H1 (cell line): ENCODE results near the gene ARSA. TPM values are rescaled to one million over a fixed set of nuclear protein-coding genes. Genes with fewer than 3 reads are reported as not detected.
A peak's percentile ranks its signal among the peaks of the same experiment; 100 is the strongest.

Experiments used
- CTCF ChIA-PET: fragments of 300-600 bp; sonication (Branson Sonifier 250); formaldehyde crosslinking; loops from one replicate; lab custom pipeline; 2021; ENCODE audit not compliant: partially characterized antibody; lab: Charles Lee
- POLR2A ChIA-PET: fragments of 300-600 bp; sonication (Branson Sonifier 250); formaldehyde crosslinking; loops from one replicate; lab custom pipeline; 2021; ENCODE audit warnings: inconsistent platforms; ENCODE audit not compliant: partially characterized antibody; lab: Charles Lee
- DNase-seq, 2 experiments: peaks; one replicate each; pipeline versions ENCODE4 v3.0.0 to v3.0.0-alpha.2; 2010 to 2022; ENCODE audit warnings: low spot score in 2 of 2, low read depth in 1 of 2, mixed read lengths in 1 of 2
- FAIRE-seq: peaks from 2 replicates; lab custom pipeline; 2011; peaks lifted over from hg19 to GRCh38; lab: Jason Lieb, UNC
- H2AFZ ChIP-seq: 2 replicates; pipeline ENCODE4 v1.8.1; 2012; ENCODE audit warnings: low read length, inconsistent platforms
- H2AK5ac ChIP-seq: 2 replicates; pipeline ENCODE4 v1.6.1; 2013; ENCODE audit warnings: low read depth, low read length
- H2BK120ac ChIP-seq: replicated peaks from 2 replicates; pipeline ENCODE3; 2013; ENCODE audit warnings: low read depth, low read length, inconsistent platforms
- H2BK12ac ChIP-seq: 2 replicates; pipeline ENCODE4 v1.6.1; 2013; ENCODE audit warnings: low read depth, low read length
- H2BK15ac ChIP-seq: 2 replicates; pipeline ENCODE4 v1.6.1; 2013; ENCODE audit warnings: low read length
- H2BK20ac ChIP-seq: 2 replicates; pipeline ENCODE4 v1.6.1; 2013; ENCODE audit warnings: low read length
- H2BK5ac ChIP-seq: 2 replicates; pipeline ENCODE4 v1.6.1; 2013; ENCODE audit warnings: low read depth, low read length
- H3K14ac ChIP-seq: 2 replicates; pipeline ENCODE4 v1.6.1; 2013; ENCODE audit warnings: inconsistent platforms; ENCODE audit not compliant: insufficient read length
- H3K18ac ChIP-seq: 2 replicates; pipeline ENCODE4 v1.6.1; 2013; ENCODE audit warnings: low read length; ENCODE audit errors: extremely low read depth
- H3K23ac ChIP-seq: 2 replicates; pipeline ENCODE4 v1.6.1; 2013; ENCODE audit warnings: inconsistent platforms; ENCODE audit not compliant: insufficient read length
- H3K23me2 ChIP-seq: 2 replicates; pipeline ENCODE4 v1.6.1; 2013; ENCODE audit warnings: low read depth, low read length
- H3K27ac ChIP-seq: 2 replicates; pipeline ENCODE4 v1.6.1; 2011; ENCODE audit warnings: low read depth, low read length, inconsistent platforms
- H3K27me3 ChIP-seq, 4 experiments: replicated peaks in 1 of 4; 1 replicate in 1 of 4; 2 replicates in 3 of 4; pipeline versions ENCODE4 v1.6.1 to v1.8.1; 2011 to 2013; ENCODE audit warnings: low read length in 3 of 4, mild to moderate bottlenecking in 3 of 4, inconsistent platforms in 2 of 4, mixed read lengths in 2 of 4, moderate library complexity in 1 of 4; ENCODE audit not compliant: control insufficient read depth in 3 of 4, insufficient read depth in 3 of 4; ENCODE audit errors: extremely low read depth in 1 of 4
- H3K36me3 ChIP-seq, 4 experiments: 2 replicates each; pipeline versions ENCODE4 v1.6.1 to v1.8.1; 2011 to 2013; ENCODE audit warnings: mild to moderate bottlenecking in 4 of 4, low read length in 3 of 4, moderate library complexity in 2 of 4, control low read depth in 1 of 4, inconsistent platforms in 1 of 4; ENCODE audit not compliant: insufficient read depth in 4 of 4, control insufficient read depth in 2 of 4
- H3K4ac ChIP-seq: replicated peaks from 2 replicates; pipeline ENCODE3; 2013; ENCODE audit warnings: low read length, low read depth, mixed read lengths, inconsistent platforms; ENCODE audit not compliant: insufficient read length
- H3K4me1 ChIP-seq, 4 experiments: replicated peaks in 1 of 4; 1 replicate in 1 of 4; 2 replicates in 3 of 4; pipeline versions ENCODE4 v1.6.1 to v1.8.1; 2011 to 2013; ENCODE audit warnings: low read length in 3 of 4, inconsistent platforms in 2 of 4, mixed read lengths in 1 of 4; ENCODE audit not compliant: insufficient read depth in 4 of 4, control insufficient read depth in 3 of 4
- H3K4me2 ChIP-seq, 2 experiments: 2 replicates each; pipeline versions ENCODE4 v1.6.1 to v1.8.1; 2011 to 2013; ENCODE audit warnings: low read depth in 2 of 2, low read length in 2 of 2, control low read depth in 1 of 2, inconsistent platforms in 1 of 2, mild to moderate bottlenecking in 1 of 2; ENCODE audit not compliant: insufficient read depth in 1 of 2
- H3K4me3 ChIP-seq, 4 experiments: fragments of 200-600, 300-600 bp in 1 of 4; sonication (generic), shearing (Covaris generic), sonication (Bioruptor Twin) in 1 of 4; 2 replicates each; pipeline versions ENCODE4 v1.5.1 to v1.8.1; 2011 to 2016; ENCODE audit warnings: low read length in 4 of 4, low read depth in 3 of 4, control low read depth in 2 of 4, inconsistent platforms in 2 of 4, mild to moderate bottlenecking in 2 of 4, mixed read lengths in 1 of 4, moderate library complexity in 1 of 4; ENCODE audit not compliant: insufficient read depth in 2 of 4; ENCODE audit errors: extremely low read depth in 1 of 4
- H3K56ac ChIP-seq: replicated peaks from 2 replicates; pipeline ENCODE3; 2013; ENCODE audit warnings: low read depth, mild to moderate bottlenecking, mixed read lengths, low read length, inconsistent platforms; ENCODE audit not compliant: insufficient read length
- H3K79me1 ChIP-seq: 2 replicates; pipeline ENCODE4 v1.6.1; 2013; ENCODE audit warnings: low read depth, low read length, control low read depth
- H3K79me2 ChIP-seq, 2 experiments: 2 replicates each; pipeline versions ENCODE4 v1.6.1 to v1.8.1; 2012 to 2013; ENCODE audit warnings: low read length in 2 of 2, mild to moderate bottlenecking in 2 of 2, inconsistent platforms in 1 of 2; ENCODE audit not compliant: insufficient read depth in 2 of 2, control insufficient read depth in 1 of 2
- H3K9ac ChIP-seq, 4 experiments: replicated peaks in 1 of 4; 1 replicate in 1 of 4; 2 replicates in 3 of 4; pipeline versions ENCODE4 v1.6.1 to v1.8.1; 2011 to 2013; ENCODE audit warnings: low read depth in 3 of 4, low read length in 3 of 4, control low read depth in 2 of 4, mild to moderate bottlenecking in 2 of 4, moderate library complexity in 2 of 4, inconsistent platforms in 1 of 4; ENCODE audit errors: extremely low read depth in 1 of 4
- H3K9me3 ChIP-seq, 2 experiments: 2 replicates each; pipeline versions ENCODE4 v1.6.1 to v1.8.1; 2012 to 2013; ENCODE audit warnings: mild to moderate bottlenecking in 2 of 2, moderate library complexity in 2 of 2, control low read depth in 1 of 2, inconsistent platforms in 1 of 2, low read depth in 1 of 2, low read length in 1 of 2, mixed read lengths in 1 of 2; ENCODE audit not compliant: insufficient read depth in 2 of 2
- H4K20me1 ChIP-seq, 2 experiments: replicated peaks in 1 of 2; 2 replicates each; pipeline versions ENCODE3 to v1.8.1; 2011 to 2013; ENCODE audit warnings: inconsistent platforms in 2 of 2, low read length in 2 of 2, mild to moderate bottlenecking in 1 of 2; ENCODE audit not compliant: insufficient read depth in 2 of 2, control insufficient read depth in 1 of 2
- H4K5ac ChIP-seq: 2 replicates; pipeline ENCODE4 v1.6.1; 2013; ENCODE audit warnings: low read length, low read depth, mixed read lengths, inconsistent platforms; ENCODE audit not compliant: insufficient read length
- H4K8ac ChIP-seq: 2 replicates; pipeline ENCODE4 v1.8.0; 2013; ENCODE audit warnings: mild to moderate bottlenecking, moderate library complexity, low read length, inconsistent platforms; ENCODE audit not compliant: insufficient read depth; ENCODE audit errors: extremely low read depth
- H4K91ac ChIP-seq: replicated peaks from 2 replicates; pipeline ENCODE3; 2013; ENCODE audit warnings: low read length, mixed read lengths, inconsistent platforms; ENCODE audit not compliant: insufficient read length
- EZH2 ChIP-seq: fragments of 200-600 bp; sonication (generic); IDR thresholded peaks from 2 replicates; pipeline ENCODE4 v1.7.1; 2012; ENCODE audit warnings: low read depth, mild to moderate bottlenecking, moderate library complexity, low read length, inconsistent platforms; ENCODE audit not compliant: severe bottlenecking
- RAD21 ChIP-seq, 2 experiments: IDR thresholded peaks in 1 of 2; conservative IDR thresholded peaks in 1 of 2; 2 replicates each; pipeline ENCODE4 v1.6.1; 2011; ENCODE audit warnings: low read depth in 2 of 2, low read length in 2 of 2, improper control_type of control experiment in 1 of 2, inconsistent platforms in 1 of 2, mild to moderate bottlenecking in 1 of 2, moderate library complexity in 1 of 2
- RFX5 ChIP-seq: IDR thresholded peaks from 2 replicates; pipeline ENCODE4 v1.6.1; 2011; ENCODE audit warnings: low read depth, low read length, improper control_type of control experiment, borderline replicate concordance
- SIN3A ChIP-seq, 2 experiments: IDR thresholded peaks in 1 of 2; conservative IDR thresholded peaks in 1 of 2; 2 replicates each; pipeline ENCODE4 v1.6.1; 2011 to 2012; ENCODE audit warnings: low read length in 2 of 2, improper control_type of control experiment in 1 of 2, low read depth in 1 of 2, mild to moderate bottlenecking in 1 of 2
- SP4 ChIP-seq: IDR thresholded peaks from 2 replicates; pipeline ENCODE4 v1.6.1; 2012; ENCODE audit warnings: low read length, inconsistent platforms
- ZNF274 ChIP-seq: IDR thresholded peaks from 2 replicates; pipeline ENCODE4 v1.7.0; 2012; ENCODE audit warnings: low read length, borderline replicate concordance; ENCODE audit errors: extremely low read depth
- WGBS, 2 experiments: shearing (Covaris generic) in 1 of 2; methylation state at CpG; one replicate each; pipeline versions ENCODE4 v1.1.6 to v1.1.7; 2013 to 2015; ENCODE audit warnings: low lambda C conversion rate in 2 of 2, mixed read lengths in 2 of 2, inconsistent platforms in 1 of 2, low coverage in 1 of 2, missing lambda C conversion rate in 1 of 2; ENCODE audit not compliant: insufficient replicate concordance in 2 of 2, insufficient coverage in 1 of 2, insufficient read length in 1 of 2; ENCODE audit errors: extremely low coverage in 1 of 2, missing lambda C conversion rate in 1 of 2; 5-methylcytosine and 5-hydroxymethylcytosine counted together
- long read RNA-seq, 2 experiments: library from RNA in 1 of 2; library from capped mRNA in 1 of 2; stranded (forward); transcript quantifications; one replicate each; pipeline ENCODE4 v2.0.0, GENCODE V29; 2021; ENCODE audit warnings: inconsistent platforms in 1 of 2
- polyA minus RNA-seq, 3 experiments: library from RNA; depleted of rRNA, polyadenylated mRNA; stranded (reverse); fragments of >200 nt; gene quantifications; 1 replicate in 2 of 3; 2 replicates in 1 of 3; pipeline ENCODE4 v1.2.3, GENCODE V29; 2011
- polyA plus RNA-seq, 7 experiments: library from polyadenylated mRNA; depleted of rRNA in 3 of 7; stranded (reverse) in 5 of 7; unstranded in 2 of 7; fragments of >200 nt in 5 of 7; fragments of 200-250 nt in 2 of 7; gene quantifications; 1 replicate in 5 of 7; 2 replicates in 1 of 7; 4 replicates in 1 of 7; pipeline versions ENCODE4 v1.2.1 to v1.2.3, GENCODE V29; 2011 to 2013; ENCODE audit warnings: missing spikeins in 2 of 7, mixed read lengths in 2 of 7
- total RNA-seq: library from RNA; stranded (reverse); fragmentation: NEBNext Ultra II Directional; extraction: Animal tissue kit (Norgen Biotek cat#: 25700); gene quantifications from 2 replicates; pipeline ENCODE4 v1.2.1, GENCODE V29; 2021

The ARSA gene
- 7.7 and 9.8 TPM in 2 replicates for total RNA-seq
- 10.1 and 14.3 TPM in 2 replicates for polyA plus RNA-seq (2011; rRNA removed)
- 8.5 TPM for polyA plus RNA-seq (2011; cell fraction: cytosol; rRNA removed)
- 49.1 TPM for polyA plus RNA-seq (2011; cell fraction: nucleus; rRNA removed)
- polyA plus RNA-seq (2012, experiment 1 of 2) = 8.3 to 12.4 TPM (median 11.3 TPM) in 4 replicates
- 10.7 TPM for polyA plus RNA-seq (2012, experiment 2 of 2)
- 9.1 TPM for polyA plus RNA-seq (2013, experiment 1 of 2)
- polyA plus RNA-seq (2013, experiment 2 of 2) = 8.0 TPM
- 4.2 and 4.7 TPM in 2 replicates for polyA minus RNA-seq (2011; rRNA and poly(A)+ RNA removed)
- 7.0 TPM for polyA minus RNA-seq (2011; cell fraction: cytosol; rRNA and poly(A)+ RNA removed)
- 12.1 TPM for polyA minus RNA-seq (2011; cell fraction: nucleus; rRNA and poly(A)+ RNA removed)
- long read RNA-seq, experiment 1, partial matches to known transcripts = 2 of 5 reads
- long read RNA-seq, experiment 1, other reads (novel, unspliced or antisense) = 2 of 5 reads
- long read RNA-seq, experiment 2, partial matches to known transcripts = 0 of 2 reads
- long read RNA-seq, experiment 2, other reads (novel, unspliced or antisense) = 0 of 2 reads

GRCh38 chr22:50627642-50628542 lies at the start of gene ARSA:
ARSA (minus strand) TSS chr22:50628152; CDS start chr22:50627779, 373 bp downstream.
- Histone ChIP-seq H4K91ac (peak within 1 kb of the TSS; percentile 88), H4K8ac (peak within 1 kb of the TSS; percentile 85), H3K4me2 (peak within 1 kb of the TSS; percentile 90 to 99), H2AFZ (peak within 1 kb of the TSS; percentile 77), H2BK12ac (peak within 1 kb of the TSS; percentile 21; the same call in 1 of the 2 replicates), H3K18ac (peak within 1 kb of the TSS; percentile 75; the same call in 1 of the 2 replicates), H3K27ac (no peak within 1 kb of the TSS), H3K79me2 (no peaks in the 10 kb centered on the region), H2BK15ac (peak within 1 kb of the TSS; percentile 48; the same call in 1 of the 2 replicates), H3K56ac (peak within 1 kb of the TSS; percentile 86), H3K27me3 (peaks cover 0 to 10% (median 5%) of the 10 kb centered on the region in 4 experiments; a peak in 4 of 7 replicates), H3K79me1 (peaks cover 4% of the 10 kb centered on the region), H3K23me2 (peaks cover 11% of the 10 kb centered on the region; the same call in 1 of the 2 replicates), H2BK5ac (no peak within 1 kb of the TSS), H2BK20ac (peak within 1 kb of the TSS; percentile 29; the same call in 1 of the 2 replicates), H2AK5ac (peak within 1 kb of the TSS; percentile 93), H3K36me3 (no peaks in the 10 kb centered on the region), H4K5ac (peak within 1 kb of the TSS; percentile 2), H3K9me3 (no peaks in the 10 kb centered on the region), H3K9ac (peak within 1 kb of the TSS in 3 of 4 experiments; percentile 20 to 52 (median 48); a peak in 5 of 7 replicates), H3K23ac (no peak within 1 kb of the TSS), H3K4me1 (peaks cover 0 to 9% (median 6%) of the 10 kb centered on the region in 4 experiments; a peak in 5 of 7 replicates), H3K4me3 (peak within 1 kb of the TSS; percentile 60 to 76 (median 76)), H4K20me1 (peaks cover 0 to 12% of the 10 kb centered on the region in 2 experiments), H3K14ac (peak within 1 kb of the TSS; percentile 72), H2BK120ac (peak within 1 kb of the TSS; percentile 47), H3K4ac (peak within 1 kb of the TSS; percentile 91)
- DNase-seq = peak in 1 of 2 experiments; percentile 79
- 3% methylated on average over 48 of the region's 88 CpGs; no CpG with 5 or more reads in 1 of the 2 experiments for WGBS, 2 experiments
- ChIA-PET POLR2A (interaction anchor here (0.9 to 1.4 kb wide), 5 partner anchors 13 to 71 kb away, joined by 3 to 8 read pairs (median 4); partner anchors contain the start of genes CHKB and SHANK3), CTCF (interaction anchor here (0.9 to 15.7 kb wide), 12 partner anchors 11 to 94 kb away, joined by 3 to 281 read pairs (median 4); partner anchors contain the start of genes CHKB and SYCE3)
- FAIRE-seq = no peak
- 0 out of 4 replicates have a peak, but pooled peaks have one; percentile 18 to 50 for TF ChIP-seq SIN3A (conservative IDR thresholded peaks at IDR 0.05 in 1 of 2, IDR thresholded peaks at IDR 0.05 in 1 of 2; ENCODE audit: low read depth in 1 of 2, low read length in 2 of 2)
- peak; percentile 36 to 60; a peak in 3 of 4 replicates for TF ChIP-seq RAD21 (IDR thresholded peaks at IDR 0.05 in 1 of 2, conservative IDR thresholded peaks at IDR 0.05 in 1 of 2; ENCODE audit: low read depth in 2 of 2, low read length in 2 of 2)
- no peak for TF ChIP-seq EZH2
- no peak for TF ChIP-seq ZNF274
- TF ChIP-seq SP4 = no peak
- no peak for TF ChIP-seq RFX5
